SKM-1 (cell line): ENCODE data around the gene RALGAPB.

Experiments
- DNase-seq: peaks from one replicate; lab custom pipeline; 2025; ENCODE audit not compliant: unreplicated experiment; lab: John Stamatoyannopoulos, UW

RALGAPB gene

DNA sequence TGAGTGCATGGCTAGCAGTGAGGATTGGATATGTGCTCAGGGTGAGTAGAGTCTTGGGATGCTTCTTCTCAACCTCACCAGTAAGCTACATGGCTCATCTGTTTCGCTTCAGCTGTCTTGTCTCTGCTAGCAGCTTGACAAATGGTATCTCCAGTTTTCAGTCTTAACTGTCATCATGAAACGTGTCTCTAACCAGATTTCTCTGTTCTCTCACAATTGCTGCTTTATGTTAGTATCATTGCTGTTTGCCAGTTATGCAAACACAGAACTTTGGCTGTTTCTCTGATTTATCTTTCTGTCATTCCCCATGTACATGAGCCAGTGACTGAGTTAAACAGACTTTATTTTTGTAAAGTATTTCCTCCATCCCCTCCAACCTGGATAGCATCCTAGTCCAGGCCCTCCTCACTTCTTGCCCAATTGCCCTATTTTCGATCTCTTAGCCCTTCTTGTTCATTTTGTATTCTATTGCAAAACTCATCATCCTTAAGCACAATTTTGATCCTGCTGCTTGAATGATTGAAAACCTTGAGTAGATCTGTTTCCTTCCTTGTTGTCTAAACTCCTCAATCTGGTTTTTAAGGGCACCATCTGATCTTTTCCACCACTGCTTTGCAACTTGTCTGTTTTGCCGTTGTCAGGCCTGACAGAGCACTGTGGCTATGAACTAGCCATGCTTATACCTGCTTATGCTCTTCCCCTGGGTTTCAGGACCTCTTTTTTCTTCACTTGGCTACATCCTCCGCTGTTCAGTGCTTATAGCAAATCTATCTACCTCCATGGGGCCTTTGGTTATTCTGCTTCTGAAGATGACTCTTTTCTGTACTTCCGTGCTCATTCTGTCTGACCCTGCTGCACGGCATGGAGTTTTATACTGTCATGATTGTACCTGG, 70.6 kb downstream of the RALGAPB start:
- no peak for DNase-seq

- no peak for DNase-seq
These were observed 73.1 kb downstream of the RALGAPB start for GRCh38 chr20:38545771-38546170.

GRCh38 chr20:38547288-38548085, 74.8 kb downstream of the RALGAPB start:
- no peak for DNase-seq

DNA sequence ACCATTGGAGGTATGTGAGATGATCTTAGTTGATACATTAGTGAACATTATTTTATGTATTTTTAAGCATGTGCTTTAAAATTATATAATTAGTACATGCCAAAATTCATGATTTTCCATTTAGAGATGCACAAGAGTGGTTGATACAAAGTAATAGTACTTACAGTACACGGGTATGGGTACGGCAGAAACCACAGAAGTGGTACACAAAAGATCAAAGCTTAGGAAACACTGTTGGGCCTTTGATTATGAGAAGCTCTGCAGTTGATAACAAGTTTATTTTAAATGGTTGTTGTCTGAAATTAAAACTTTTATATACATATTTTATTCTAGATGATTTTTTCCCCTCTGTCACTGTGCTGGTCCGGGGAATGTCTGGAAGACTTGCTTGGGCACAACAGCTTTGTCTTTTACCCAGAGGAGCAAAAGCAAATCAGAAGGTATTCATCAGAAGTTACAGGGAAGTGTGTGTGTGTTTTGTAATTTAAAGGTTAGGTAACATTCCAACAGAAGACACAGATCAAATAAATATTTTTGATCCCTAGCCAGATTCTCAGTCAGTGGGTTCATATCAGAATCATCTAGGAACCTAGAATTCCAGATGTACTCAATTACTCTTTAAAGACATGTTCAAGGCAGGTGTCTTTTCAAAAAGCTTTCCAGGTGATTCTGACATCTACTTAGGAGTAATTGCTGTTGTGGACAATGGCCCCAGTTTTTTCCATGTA, 75.9 kb downstream of the RALGAPB start:
- DNase-seq = no peak

- no peak for DNase-seq
These were observed 77.6 kb downstream of the RALGAPB start for GRCh38 chr20:38550274-38550673.

DNA sequence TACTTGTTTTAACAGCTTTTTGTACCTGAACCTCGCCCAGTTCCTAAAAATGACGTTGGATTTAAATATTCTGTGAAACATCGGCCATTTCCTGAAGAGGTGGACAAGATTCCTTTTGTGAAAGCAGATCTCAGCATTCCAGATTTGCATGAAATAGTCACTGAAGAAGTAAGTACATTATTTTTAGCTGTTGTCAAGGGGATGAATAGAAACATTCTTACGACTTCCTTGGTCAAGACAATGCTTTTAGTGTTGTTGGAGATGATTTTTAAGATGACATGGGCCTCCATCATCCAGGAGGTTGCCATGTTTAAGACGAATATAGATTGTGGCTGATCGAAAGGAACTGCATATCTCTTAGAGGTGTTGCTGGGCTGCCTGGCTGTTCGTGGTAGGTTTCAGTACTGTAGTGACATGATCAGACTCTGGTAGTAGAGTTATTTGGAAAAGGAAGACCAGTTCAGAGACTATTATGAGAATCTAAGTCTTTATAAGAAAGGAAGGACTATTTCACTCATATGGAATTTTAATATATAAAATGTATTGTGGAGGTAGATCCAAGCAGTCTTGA, 78.5 kb downstream of the RALGAPB start:
- DNase-seq = no peak

DNA sequence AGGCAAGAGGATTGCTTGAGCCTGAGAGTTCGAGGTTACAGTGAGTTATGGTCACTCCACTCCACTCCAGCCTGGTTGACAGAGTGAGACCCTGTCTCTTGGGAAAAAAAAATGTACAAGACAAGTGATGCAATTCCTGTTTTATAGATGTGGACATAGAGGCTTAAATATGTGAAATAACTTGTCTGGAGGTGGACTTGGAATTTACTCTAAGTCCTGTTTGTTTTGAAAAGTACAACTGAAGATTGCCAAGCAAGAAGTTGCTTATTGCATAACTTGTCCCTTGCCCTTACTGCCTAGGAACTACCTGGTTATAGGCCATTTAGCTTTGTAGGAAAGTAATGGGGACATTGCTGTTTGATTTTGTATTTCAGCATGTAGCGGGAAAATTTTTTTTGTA, 82.3 kb downstream of the RALGAPB start:
- DNase-seq = no peak

DNA sequence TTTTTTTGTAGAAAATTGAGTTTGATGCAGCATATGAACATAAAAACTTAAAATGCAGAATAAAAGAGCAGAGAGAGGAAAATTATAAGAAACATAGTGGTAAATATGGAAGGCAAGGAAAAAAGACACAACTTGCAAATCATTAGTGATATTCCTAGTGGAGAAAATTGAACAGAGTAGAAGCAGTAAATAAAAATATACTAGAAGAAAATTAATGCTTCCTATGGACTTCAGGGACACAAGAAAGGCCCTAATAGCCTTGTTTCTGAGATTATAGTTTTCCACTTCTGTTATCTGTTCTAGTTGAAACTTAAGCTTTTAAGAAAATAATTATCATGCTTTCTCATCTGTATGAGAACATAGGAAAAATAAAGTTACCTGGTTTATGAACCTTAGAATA, 82.8 kb downstream of the RALGAPB start:
- no peak for DNase-seq

- no peak for DNase-seq
These were observed 84.5 kb downstream of the RALGAPB start for GRCh38 chr20:38557174-38557573.

GRCh38 chr20:38558596-38559360, 86.1 kb downstream of the RALGAPB start:
- no peak for DNase-seq

DNA sequence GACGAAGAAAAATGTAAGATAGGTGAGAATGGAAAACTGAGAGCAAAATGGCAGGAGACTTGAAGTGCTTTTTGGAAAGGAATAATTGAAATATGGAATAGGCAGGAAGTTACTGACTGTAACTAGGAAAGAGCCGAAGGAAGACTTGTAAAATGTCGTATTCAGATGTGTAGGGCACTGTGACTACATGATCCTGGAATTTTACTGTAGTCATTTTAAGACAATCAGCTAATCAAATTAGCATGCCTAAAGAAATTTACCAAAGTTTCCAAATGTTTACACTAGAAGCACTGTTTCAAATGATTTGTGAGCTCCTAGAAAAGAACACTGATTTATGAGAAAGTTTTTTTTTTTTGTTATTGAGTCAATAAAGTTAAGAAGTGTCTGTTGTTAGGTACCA, 87.1 kb downstream of the RALGAPB start:
- no peak for DNase-seq

DNA sequence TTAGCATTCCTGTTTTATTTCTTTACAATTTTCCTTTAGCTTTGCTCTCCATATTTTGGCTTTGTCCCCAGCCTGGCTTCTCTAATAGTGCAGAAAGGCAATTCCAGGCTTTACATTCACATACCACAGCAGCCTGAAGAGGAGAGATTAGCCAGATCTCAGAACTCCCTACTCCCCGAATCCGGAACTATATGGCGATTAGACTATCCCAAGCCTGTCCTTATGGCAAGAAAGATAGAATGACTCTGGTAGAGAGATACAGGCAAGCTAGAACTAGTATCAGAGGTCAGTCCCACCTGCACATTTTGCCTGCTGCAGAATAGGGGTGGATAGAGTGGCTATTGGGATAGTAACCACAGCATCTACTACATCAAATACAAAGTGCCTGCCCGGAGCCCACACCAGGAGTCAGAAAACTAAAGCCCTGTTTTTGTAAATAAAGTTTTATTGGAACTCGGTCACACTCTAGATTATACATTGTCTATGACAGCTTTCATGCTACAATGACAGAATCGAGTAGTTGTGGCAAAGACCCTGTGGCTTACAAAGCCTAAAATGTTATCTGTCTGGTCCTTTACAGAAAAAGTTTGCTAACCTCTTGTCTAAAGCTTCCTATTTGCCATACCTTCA, 91.3 kb downstream of the RALGAPB start:
- DNase-seq = no peak

DNA sequence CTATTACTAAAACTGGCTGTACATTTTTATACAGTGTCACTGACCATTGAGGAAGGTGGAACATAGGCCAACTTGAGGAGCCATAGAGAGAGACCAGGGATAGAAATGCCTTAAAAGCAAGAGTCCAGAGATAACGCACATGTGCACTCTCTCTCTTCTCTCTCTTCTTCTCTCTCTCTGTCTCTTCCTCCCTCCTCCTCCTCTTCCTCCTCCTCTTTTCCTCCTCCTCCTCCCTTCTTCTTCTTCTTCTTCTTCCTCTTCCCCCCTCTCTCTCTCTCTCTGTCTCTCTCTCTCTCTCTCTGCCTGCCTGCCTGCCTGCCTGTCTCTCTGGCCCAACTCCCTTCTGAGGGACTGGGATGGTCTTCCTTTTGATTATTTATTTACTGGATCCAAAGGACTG, 92.0 kb downstream of the RALGAPB start:
- no peak for DNase-seq

- no peak for DNase-seq
These were observed 93.5 kb downstream of the RALGAPB start for GRCh38 chr20:38566036-38566598.

DNA sequence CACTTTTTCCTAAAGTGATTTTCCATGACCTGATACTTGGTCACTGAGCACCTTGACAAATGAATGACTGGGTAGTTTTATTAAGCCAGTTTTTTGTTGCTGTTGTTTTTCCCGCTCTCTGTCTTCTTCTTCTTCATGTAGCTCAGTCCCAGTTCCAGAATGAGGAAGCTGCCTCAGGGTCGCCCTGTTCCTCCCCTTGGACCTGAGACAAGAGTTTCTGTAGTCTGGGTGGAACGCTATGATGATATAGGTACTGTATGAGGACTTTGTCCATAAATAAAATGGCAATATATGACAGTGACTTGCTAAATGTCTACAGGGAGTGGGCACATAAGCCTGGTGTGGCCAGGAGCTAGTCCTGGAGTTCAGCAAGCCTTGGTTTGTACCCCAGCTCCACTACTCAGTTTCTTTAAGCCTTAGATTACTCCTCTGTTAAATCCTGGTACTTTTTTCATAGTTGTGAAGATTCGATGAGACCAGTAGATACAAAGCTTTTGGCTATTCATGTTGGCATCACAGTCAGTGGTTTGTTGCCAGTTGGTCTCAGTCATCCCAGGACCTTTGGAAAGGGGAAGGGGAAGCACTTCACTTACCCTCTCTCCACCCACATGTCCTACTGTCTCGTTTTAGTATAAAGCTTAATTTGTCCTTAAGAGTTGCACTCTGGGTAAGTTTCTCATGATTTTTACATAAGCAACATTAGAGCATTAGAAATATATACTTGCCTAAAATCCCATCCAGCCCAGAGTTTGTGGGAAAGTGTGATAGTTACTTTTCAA, 97.3 kb downstream of the RALGAPB start:
- DNase-seq = no peak

GRCh38 chr20:38573413-38573812, 100.8 kb downstream of the RALGAPB start:
- DNase-seq = no peak

- no peak for DNase-seq
These were observed 106.7 kb downstream of the RALGAPB start for GRCh38 chr20:38579219-38579910.

DNA sequence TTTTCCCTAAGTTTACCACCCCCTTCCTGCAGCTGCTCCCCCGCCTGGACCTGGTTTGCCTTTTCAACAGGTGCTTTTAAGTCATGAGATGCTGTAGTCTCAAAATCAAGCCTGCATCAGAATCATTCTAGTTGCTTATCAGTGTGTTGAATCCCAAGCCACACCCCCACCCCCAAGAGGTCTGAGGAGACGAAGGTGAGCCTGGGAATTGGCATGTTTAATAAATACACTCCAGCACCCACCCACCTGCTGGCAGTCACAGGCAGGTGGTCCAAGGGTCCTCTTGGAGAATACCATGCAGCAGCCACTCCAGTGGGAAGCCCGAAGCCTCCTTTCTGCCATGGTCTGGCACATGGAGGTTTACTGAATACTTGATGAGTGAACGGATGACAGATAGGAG, 107.3 kb downstream of the RALGAPB start:
- no peak for DNase-seq
